GM19099 (cell line): Measurements from ENCODE around the gene SLCO3A1.

Experiments
- POLR2A ChIP-seq: IDR thresholded peaks from 3 replicates; pipeline ENCODE4 v1.6.1; 2011; ENCODE audit warnings: low read depth; ENCODE audit not compliant: insufficient read length; ENCODE audit errors: extremely low read depth

SLCO3A1 gene

DNA sequence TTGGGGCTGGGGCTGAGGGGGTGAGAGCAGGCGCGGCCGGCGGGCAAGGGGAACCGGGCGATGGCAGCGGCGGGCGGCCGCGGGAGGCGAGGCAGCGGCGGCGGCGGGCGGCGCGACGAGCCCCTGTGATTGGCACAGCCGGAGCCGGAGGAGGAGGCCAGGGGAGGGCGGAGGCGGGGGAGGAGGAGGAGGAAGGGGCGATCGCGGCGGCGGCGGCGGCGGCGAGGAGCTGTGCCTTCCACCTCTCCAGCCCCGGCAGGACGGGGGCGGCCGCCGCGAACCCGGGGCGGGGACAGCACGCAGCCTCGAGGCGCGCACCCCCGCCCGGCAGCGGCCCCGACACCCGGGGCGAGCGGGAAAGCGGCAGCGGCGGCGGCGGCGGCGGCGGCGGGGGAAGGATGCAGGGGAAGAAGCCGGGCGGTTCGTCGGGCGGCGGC lies at the start of gene SLCO3A1:
Gene SLCO3A1 (plus strand): TSS at position 198 of the 437 bp plus-strand sequence.
- no peak for TF ChIP-seq POLR2A

DNA sequence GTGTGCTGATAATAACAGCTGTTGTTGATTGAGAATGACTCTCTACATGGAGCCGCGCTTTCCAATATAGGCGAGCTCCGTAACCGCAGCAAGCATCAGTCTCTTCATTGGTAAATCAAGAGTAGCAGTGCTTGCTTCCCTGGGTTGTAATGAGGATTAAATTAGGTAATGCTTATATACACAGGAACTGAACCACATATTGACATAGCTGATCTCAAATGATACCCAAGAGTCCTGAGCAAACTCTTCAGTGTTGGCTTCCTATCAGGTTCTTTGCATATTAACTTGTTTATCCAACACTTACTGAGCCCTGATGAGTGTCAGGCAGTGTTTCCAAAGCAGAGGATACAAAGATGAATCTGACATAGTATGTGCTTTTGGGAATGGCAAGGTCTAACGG lies 46.4 kb upstream of the SLCO3A1 start:
- no peak for TF ChIP-seq POLR2A

DNA sequence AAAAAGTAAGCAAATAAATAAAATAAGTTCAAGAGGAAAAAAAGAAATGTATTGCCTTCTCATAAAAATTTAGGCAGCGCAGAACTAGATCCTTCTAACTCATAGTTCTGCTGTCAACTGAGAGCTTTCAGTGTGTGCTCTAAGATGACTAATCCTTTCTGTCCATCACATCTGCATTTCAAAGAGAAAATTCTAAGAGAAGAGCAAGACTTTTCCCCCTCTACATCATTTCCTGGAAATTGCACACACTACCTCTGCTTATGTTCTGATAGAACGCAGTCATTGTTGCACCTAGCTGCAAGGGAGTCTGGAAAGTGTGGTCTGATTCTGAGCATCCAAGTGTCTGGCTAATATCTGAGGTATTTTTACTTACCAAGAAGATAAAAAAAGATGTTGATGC lies 39.6 kb upstream of the SLCO3A1 start:
- no peak for TF ChIP-seq POLR2A

DNA sequence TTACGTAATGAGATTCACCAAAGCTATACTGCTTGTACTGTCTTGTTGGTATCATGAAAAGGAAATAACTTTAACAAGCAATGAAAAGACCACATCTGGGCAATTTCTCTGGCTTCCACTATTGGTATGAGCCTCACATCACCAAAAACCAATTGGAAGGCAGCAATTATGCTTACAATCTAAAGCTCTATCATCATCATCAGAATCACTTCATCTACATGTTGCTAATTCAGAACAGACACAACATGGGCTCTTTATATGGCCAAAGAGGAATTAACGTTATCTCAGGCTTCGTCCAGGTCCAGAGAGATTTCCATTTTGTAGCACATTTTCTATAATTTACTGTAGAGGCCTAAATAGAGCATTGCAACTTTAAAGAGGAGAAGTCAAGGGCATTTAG lies 36.6 kb upstream of the SLCO3A1 start:
- TF ChIP-seq POLR2A: no peak

DNA sequence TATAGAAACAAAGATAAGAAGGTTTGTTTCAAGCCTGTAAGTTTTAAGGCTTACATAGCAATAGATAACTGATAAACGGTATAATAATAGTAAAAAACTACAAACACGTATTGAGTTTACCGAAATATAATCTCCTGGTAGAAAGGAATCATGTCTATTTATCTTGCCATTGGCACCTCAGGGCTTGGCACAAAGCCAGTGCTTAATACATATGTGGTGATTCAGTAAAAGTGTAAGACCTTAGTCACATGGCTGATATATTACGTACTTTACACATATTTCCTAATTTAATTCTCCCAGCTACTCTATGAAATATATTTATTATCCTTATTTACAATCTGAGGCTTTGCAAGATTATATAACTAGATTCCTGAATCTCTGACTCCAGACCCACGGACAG lies 32.0 kb upstream of the SLCO3A1 start:
- TF ChIP-seq POLR2A: no peak

DNA sequence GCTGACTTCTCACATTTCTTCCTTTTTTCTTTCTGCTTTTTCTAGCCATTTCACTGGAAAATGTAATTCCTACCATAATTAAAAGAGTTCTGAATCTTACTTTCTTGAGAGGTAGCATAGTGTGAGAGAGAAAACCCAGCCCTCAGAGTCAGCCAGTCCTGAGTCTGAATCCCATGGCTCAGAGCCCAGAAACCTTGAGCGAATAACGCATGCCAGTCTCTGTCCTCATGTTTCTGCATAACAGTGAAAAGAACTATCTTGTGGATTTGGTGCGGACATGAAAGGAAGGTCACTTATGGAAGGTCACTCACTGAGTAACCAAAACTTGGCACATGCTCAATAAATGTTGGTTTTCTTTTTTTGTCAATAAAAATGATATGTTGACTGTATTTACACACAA lies 29.3 kb upstream of the SLCO3A1 start:
- TF ChIP-seq POLR2A: no peak

DNA sequence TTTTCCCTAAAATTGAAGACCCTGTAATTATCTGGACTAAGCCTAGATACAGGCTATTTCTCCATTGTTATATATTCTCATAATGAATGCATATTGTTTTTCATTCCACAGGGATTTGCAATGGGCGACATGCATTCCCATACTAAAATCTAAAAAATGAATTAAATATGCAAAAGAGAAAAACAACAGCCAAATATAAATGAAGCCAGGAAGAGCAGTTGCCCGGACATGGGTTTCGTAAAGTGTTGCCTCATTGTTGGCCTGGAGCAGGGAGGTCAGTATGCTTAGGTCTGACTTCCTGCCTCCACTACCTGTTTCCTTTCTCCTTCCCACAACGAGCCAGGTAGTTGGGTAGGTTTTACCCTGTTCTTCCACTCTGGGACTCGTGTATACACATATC lies 27.1 kb upstream of the SLCO3A1 start:
- no peak for TF ChIP-seq POLR2A

DNA sequence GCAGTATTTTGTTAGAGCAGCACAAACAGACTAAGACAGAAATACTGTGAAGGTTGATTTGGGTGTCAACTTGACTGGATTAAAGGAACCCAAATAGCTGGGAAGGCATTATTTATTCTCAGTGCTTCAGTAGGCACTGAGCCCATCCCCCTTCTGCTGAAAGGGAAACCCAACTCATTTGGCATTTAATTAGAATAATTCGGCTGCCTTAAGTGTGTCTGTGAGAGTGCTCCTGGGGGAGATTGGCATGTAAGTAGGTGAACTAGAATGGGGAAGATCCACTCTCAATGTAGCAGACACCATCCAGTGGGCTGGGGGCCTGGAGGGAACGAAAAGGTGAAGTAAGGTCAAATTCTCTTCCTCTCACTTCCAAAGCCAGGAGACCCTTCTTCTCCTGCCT lies 20.5 kb upstream of the SLCO3A1 start:
- TF ChIP-seq POLR2A: no peak

DNA sequence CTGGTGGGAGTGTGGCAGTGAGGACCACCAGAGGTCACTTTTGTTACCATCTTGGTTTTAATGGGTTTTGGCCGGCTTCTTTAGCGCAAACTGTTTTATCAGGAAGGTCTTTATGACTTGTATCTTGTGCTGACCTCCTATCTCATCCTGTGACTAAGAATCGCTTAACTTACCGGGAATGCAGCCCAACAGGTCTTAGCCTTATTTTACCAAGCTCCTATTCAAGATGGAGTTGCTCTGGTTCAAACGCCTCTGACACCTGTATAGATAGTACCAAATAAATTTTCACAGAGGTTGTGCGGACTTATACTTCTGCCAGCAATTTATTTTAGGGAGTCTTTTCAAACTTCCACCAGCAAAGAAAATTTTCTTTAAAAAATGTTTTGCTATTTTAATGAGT lies 13.6 kb upstream of the SLCO3A1 start:
- TF ChIP-seq POLR2A: no peak

DNA sequence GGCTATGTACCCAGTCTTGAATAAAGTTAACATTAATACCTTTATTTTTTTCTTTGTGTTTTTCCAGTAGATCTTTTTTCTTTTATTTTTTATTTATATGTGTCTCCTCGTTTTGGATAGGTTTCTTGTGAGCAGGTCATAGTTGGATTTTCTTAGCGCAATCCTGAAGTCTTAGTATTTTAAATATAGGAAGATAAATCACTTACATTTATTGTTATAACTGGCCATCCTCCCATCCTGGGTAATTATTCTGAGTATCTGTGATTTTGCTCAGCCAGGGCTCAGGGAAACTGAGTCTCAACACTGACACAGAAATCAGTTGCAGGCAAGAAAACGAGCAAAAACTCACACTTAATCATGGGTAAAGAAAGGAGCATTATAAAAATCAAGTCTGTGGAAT lies 11.6 kb upstream of the SLCO3A1 start:
- no peak for TF ChIP-seq POLR2A

DNA sequence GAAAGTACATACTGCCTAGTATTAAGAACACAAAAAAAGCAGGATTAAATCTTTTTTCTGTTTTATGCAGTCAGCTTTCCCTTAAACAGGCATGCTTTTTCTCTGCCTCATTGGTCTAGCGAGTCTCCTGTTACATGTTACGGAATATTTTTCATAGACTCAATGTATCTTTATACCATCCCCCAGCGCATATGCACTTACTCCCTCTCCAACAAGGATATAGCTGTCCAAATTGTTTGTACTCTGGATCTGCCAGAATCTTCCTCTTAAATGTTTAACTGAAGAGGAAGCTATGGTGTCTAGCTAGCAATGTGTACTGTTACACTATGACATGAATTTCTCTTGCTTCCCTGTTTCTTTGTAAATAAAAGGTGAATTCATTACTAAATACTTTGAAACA lies 9.2 kb upstream of the SLCO3A1 start:
- no peak for TF ChIP-seq POLR2A

DNA sequence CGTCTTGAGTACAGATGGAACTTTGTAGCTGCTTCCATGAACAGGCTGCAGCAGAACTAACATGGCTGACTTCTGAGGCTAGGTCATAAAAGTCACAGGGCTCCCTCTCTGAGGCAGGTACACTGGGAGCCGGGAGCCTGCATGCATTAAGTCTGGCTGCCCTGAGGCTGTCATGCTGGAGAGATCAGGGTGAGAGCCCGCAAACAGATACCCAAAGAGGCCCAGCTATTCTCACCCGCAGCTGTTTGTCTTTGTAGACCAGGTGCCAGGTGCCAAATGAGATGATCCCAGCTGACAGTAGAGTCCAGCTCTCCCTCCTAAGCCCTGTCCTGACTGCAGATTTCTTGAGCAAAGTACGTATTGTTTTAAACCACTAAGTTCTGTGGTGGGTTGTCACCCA lies 8.6 kb upstream of the SLCO3A1 start:
- TF ChIP-seq POLR2A: no peak

DNA sequence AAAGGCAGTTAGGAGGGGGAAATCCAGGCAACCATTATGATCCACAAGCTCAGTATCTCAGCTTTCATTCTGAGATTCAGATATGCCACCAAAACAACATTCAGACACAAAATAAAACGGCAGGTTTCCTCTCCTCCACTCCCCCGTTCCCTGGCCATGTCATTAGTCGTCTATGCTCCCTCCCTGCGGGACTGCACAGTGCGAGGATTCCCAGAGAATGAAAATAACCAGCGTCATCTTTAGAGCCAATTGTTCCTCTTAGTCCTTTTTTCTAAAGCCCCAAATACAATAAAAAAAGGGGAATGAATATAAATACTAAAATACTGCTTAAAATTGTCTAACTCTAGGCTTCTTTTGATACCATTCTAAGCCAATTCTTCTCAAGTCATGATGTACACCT lies 7.8 kb upstream of the SLCO3A1 start:
- TF ChIP-seq POLR2A: no peak

DNA sequence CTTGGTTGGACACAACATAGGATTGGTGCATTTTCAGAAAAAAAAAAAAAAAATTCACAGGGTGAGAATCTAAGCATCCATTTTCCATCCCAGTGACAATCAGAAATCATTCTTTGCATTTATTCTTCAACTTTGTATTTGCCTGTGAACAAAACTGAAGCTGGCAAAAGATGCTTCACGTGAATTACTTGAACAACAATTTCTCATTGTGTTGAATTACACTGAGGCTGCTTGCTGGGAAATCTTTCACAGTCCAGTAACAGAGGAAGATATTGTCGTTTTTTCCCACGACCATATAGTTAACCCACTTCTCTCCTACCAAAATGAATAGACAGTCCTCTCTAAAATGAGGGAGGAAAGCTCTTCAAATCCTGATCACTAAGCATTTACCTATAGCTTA lies 4.3 kb upstream of the SLCO3A1 start:
- TF ChIP-seq POLR2A: no peak

DNA sequence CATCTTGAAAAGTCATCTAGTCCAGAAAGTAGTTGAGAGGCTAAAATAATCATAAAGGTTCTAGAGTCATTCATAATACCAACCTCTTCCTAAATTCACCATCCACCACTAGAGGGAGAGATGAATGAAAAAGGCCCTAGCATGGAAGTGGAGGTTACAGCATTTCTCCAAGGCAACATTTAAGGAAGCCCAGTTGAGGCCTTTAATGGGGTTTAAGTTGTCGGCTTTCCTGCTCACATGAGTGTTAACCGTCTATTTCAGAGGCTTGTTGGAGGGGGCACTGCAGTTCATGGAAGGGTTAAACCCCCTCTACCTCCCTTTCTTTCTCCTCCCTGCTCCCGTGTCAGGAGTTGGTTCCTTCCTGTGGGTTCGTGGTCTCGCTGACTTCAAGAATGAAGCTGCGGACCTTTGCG lies 3.8 kb upstream of the SLCO3A1 start:
- TF ChIP-seq POLR2A: no peak

DNA sequence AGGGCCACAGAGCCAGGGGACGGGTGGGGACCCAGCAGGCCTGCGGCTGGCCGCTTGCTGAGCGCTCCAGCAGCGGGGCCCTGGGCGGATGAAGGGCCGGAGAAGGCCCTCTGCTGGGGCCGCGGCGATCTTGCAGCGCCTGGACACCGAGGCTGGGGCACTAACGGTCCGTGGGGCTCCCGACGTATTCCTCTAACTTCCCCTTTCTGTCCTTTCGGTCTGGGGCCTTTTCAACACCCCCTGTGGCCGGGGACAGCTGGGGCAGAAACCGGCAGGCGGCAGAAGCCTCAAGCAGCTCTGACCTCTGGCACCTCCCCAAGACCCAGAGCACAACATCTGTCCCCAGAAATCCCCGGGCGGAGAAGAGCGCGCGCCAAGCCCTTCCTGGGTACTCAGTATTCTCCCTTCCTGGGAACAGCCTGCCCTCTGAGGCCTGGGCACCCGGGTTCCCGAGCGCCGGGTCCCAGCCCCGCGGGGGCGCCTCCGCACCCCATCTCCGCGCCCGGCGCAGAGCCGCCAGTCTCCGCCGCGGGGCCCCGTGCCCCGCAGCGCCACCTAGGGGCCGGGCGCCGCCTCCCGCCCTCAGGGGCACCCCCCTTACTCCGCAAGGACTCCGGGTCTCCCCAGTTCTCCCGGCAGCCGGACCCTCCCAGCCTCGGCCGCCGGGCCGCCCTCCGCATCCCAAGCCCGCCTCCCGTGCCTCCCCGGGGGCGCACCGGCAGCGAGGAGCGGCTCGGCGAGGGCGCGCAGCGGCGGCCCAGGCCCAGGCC lies 582 bp upstream of the SLCO3A1 start:
- TF ChIP-seq POLR2A: no peak
